A549 (cell line): ENCODE data around the gene ZSCAN18. TPM values are rescaled to one million over a fixed set of nuclear protein-coding genes. Genes with fewer than 3 reads are reported as not detected.

ENCODE experiments used
- ATAC-seq, 2 experiments: fragments of 200-7000 bp in 1 of 2; fragments of >200 bp in 1 of 2; cut with Nextera tagmentation in 1 of 2; cut with Tn5 transposase in 1 of 2; 3 replicates each; pipeline versions ENCODE4 v1.8.0 to v1.9.1; 2018 to 2020; ENCODE audit warnings: mild to moderate bottlenecking in 1 of 2, moderate library complexity in 1 of 2
- CTCF ChIA-PET: fragments of 300-600 bp; sonication (Branson Sonifier 250); formaldehyde crosslinking; extraction: SDS; loops from one replicate; lab custom pipeline; 2021; ENCODE audit warnings: antibody characterized with exemption, inconsistent platforms; lab: Yijun Ruan, JAX
- POLR2A ChIA-PET: fragments of 350-600 bp; formaldehyde crosslinking; extraction: SDS; loops from one replicate; lab custom pipeline; 2021; ENCODE audit warnings: antibody characterized with exemption, inconsistent platforms; lab: Yijun Ruan, JAX
- DNase-seq, 2 experiments: peaks; one replicate each; pipeline versions ENCODE4 v3.0.0 to v3.0.0-alpha.2; 2011 to 2016; ENCODE audit warnings: low read depth in 1 of 2, low spot score in 1 of 2
- FAIRE-seq: peaks from 2 replicates; lab custom pipeline; 2011; peaks lifted over from hg19 to GRCh38; lab: Jason Lieb, UNC
- H3K27ac ChIP-seq, 2 experiments: fragments of >200 bp; sonication (Bioruptor Twin); formaldehyde crosslinking; 3 replicates each; pipeline ENCODE4 v1.5.1; 2016 to 2017
- H3K4me1 ChIP-seq: fragments of >200 bp; sonication (Bioruptor Twin); formaldehyde crosslinking; 3 replicates; pipeline ENCODE4 v1.6.1; 2016
- H3K4me2 ChIP-seq: fragments of >200 bp; sonication (Bioruptor Twin); formaldehyde crosslinking; 3 replicates; pipeline ENCODE4 v1.6.1; 2016
- H3K4me3 ChIP-seq: fragments of >200 bp; sonication (Bioruptor Twin); formaldehyde crosslinking; 3 replicates; pipeline ENCODE4 v1.5.1; 2016
- H3K9me3 ChIP-seq: fragments of >200 bp; sonication (Bioruptor Twin); formaldehyde crosslinking; 3 replicates; pipeline ENCODE4 v1.6.1; 2016
- CBX2 ChIP-seq: fragments of 200-600 bp; sonication (generic); IDR thresholded peaks from 2 replicates; pipeline ENCODE4 v1.6.1; 2016; ENCODE audit warnings: low read depth, mild to moderate bottlenecking, borderline replicate concordance
- CBX8 ChIP-seq: fragments of 200-600 bp; sonication (generic); IDR thresholded peaks from 2 replicates; pipeline ENCODE4 v1.6.1; 2016
- CTCF ChIP-seq: fragments of >200 bp; sonication (Bioruptor Twin); formaldehyde crosslinking; IDR thresholded peaks from 3 replicates; pipeline ENCODE4 v1.5.1; 2016
- EHF ChIP-seq: fragments of 250-450 bp; sonication (Bioruptor Pico); IDR thresholded peaks from 2 replicates; pipeline ENCODE4 v1.5.0; 2020; ENCODE audit warnings: mild to moderate bottlenecking
- EP300 ChIP-seq, 2 experiments: fragments of >200 bp; sonication (Bioruptor Twin); formaldehyde crosslinking; IDR thresholded peaks; 2 replicates in 1 of 2; 3 replicates in 1 of 2; pipeline ENCODE4 v1.6.1; 2016 to 2017
- FOSL2 ChIP-seq, 2 experiments: fragments of 450-650 bp in 1 of 2; fragments of >200 bp in 1 of 2; sonication (Bioruptor Twin) in 1 of 2; formaldehyde crosslinking; IDR thresholded peaks; 2 replicates each; pipeline versions ENCODE4 v1.5.0 to v1.6.1; 2016 to 2020; ENCODE audit warnings: mild to moderate bottlenecking in 1 of 2, moderate library complexity in 1 of 2
- FOXS1 ChIP-seq: fragments of 250-450 bp; sonication (Bioruptor Pico); IDR thresholded peaks from 2 replicates; pipeline ENCODE4 v1.5.0; 2020; ENCODE audit warnings: mild to moderate bottlenecking, moderate library complexity
- HOXA7 ChIP-seq: fragments of 250-450 bp; sonication (Bioruptor Pico); IDR thresholded peaks from 2 replicates; pipeline ENCODE4 v1.5.0; 2020; ENCODE audit warnings: mild to moderate bottlenecking, moderate library complexity
- HOXB5 ChIP-seq: fragments of 250-450 bp; sonication (Bioruptor Pico); IDR thresholded peaks from 2 replicates; pipeline ENCODE4 v1.5.0; 2020; ENCODE audit warnings: mild to moderate bottlenecking, moderate library complexity
- JUNB ChIP-seq: fragments of >200 bp; sonication (Bioruptor Twin); formaldehyde crosslinking; IDR thresholded peaks from 2 replicates; pipeline ENCODE4 v1.6.1; 2016
- KDM1A ChIP-seq: fragments of 200-600 bp; sonication (generic); IDR thresholded peaks from 2 replicates; pipeline ENCODE4 v1.6.1; 2016; ENCODE audit warnings: low read depth, mild to moderate bottlenecking
- KDM5A ChIP-seq: fragments of 200-600 bp; sonication (generic); IDR thresholded peaks from 2 replicates; pipeline ENCODE4 v1.6.1; 2016; ENCODE audit warnings: antibody characterized with exemption, mild to moderate bottlenecking
- MAFK ChIP-seq: fragments of 450-650 bp; IDR thresholded peaks from 2 replicates; pipeline ENCODE4 v1.6.1; 2014; ENCODE audit not compliant: partially characterized antibody
- MAX ChIP-seq: IDR thresholded peaks from 2 replicates; pipeline ENCODE4 v1.6.1; 2012
- MYC ChIP-seq: IDR thresholded peaks from 2 replicates; pipeline ENCODE4 v1.6.1; 2012; ENCODE audit warnings: mild to moderate bottlenecking, inconsistent platforms, low read length, improper control_type of control experiment, borderline replicate concordance
- PBX3 ChIP-seq: IDR thresholded peaks from 2 replicates; pipeline ENCODE4 v1.6.1; 2012
- PHF8 ChIP-seq: fragments of 200-600 bp; sonication (generic); IDR thresholded peaks from 2 replicates; pipeline ENCODE4 v1.6.1; 2016; ENCODE audit warnings: low read depth, mild to moderate bottlenecking, antibody characterized with exemption, moderate library complexity, borderline replicate concordance
- POLR2A ChIP-seq: IDR thresholded peaks from 2 replicates; pipeline ENCODE4 v1.6.1; 2012; ENCODE audit warnings: mild to moderate bottlenecking, low read length
- POLR2AphosphoS2 ChIP-seq: conservative IDR thresholded peaks from 2 replicates; pipeline ENCODE4 v1.6.1; 2012; ENCODE audit warnings: low read length, improper control_type of control experiment, inconsistent platforms
- RAD21 ChIP-seq, 2 experiments: fragments of >200 bp in 1 of 2; sonication (Bioruptor Twin) in 1 of 2; formaldehyde crosslinking in 1 of 2; IDR thresholded peaks in 1 of 2; conservative IDR thresholded peaks in 1 of 2; 2 replicates in 1 of 2; 3 replicates in 1 of 2; pipeline ENCODE4 v1.6.1; 2012 to 2018; ENCODE audit warnings: inconsistent platforms in 1 of 2
- RARB ChIP-seq: fragments of 250-450 bp; sonication (Bioruptor Pico); IDR thresholded peaks from 2 replicates; pipeline ENCODE4 v1.8.0; 2021; ENCODE audit warnings: mild to moderate bottlenecking, moderate library complexity
- RFX5 ChIP-seq: fragments of 450-650 bp; IDR thresholded peaks from 2 replicates; pipeline ENCODE4 v1.7.1; 2014; ENCODE audit warnings: antibody characterized with exemption, mild to moderate bottlenecking, moderate library complexity
- RNF2 ChIP-seq: fragments of 200-600 bp; sonication (generic); IDR thresholded peaks from 2 replicates; pipeline ENCODE4 v1.6.1; 2016; ENCODE audit warnings: low read depth, mild to moderate bottlenecking, antibody characterized with exemption, moderate library complexity, borderline replicate concordance
- USF2 ChIP-seq: fragments of 450-650 bp; IDR thresholded peaks from 2 replicates; pipeline ENCODE4 v1.6.1; 2014; ENCODE audit warnings: antibody characterized with exemption
- ZFP36 ChIP-seq: fragments of 450-650 bp; IDR thresholded peaks from 2 replicates; pipeline ENCODE4 v1.6.1; 2014; ENCODE audit warnings: borderline replicate concordance; ENCODE audit not compliant: partially characterized antibody
- ZSCAN20 ChIP-seq: fragments of 250-450 bp; sonication (Bioruptor Pico); IDR thresholded peaks from 2 replicates; pipeline ENCODE4 v1.8.0; 2022; ENCODE audit warnings: mild to moderate bottlenecking, moderate library complexity
- WGBS: methylation state at CpG from one replicate; pipeline ENCODE4 v1.1.6; 2017; ENCODE audit errors: missing lambda C conversion rate; 5-methylcytosine and 5-hydroxymethylcytosine counted together
- polyA plus RNA-seq, 4 experiments: library from polyadenylated mRNA; depleted of rRNA in 3 of 4; stranded (reverse); fragments of >200 nt; fragmentation: RNase III in 1 of 4; extraction: RNeasy Plus Mini Kit Qiagen cat#74134 plus additional on column Dnase treatment in 1 of 4; gene quantifications; 2 replicates in 3 of 4; 3 replicates in 1 of 4; pipeline ENCODE4 v1.2.3, GENCODE V29; 2011 to 2017

Gene ZSCAN18
- polyA plus RNA-seq, 2 of the 4 experiments (the other 2 are of a cell fraction), result 2.3 to 2.9 TPM

- POLR2A ChIA-PET, result no interaction called here
- ATAC-seq (no peak), FAIRE-seq (no peak), DNase-seq (no peak)
- Histone ChIP-seq H3K27ac (no peak overlapping the region), H3K9me3 (peaks cover 86% of the 10 kb centered on the region), H3K4me3 (no peak overlapping the region), H3K4me1 (no peaks in the 10 kb centered on the region), H3K4me2 (no peak overlapping the region)
- CTCF ChIA-PET, result interaction anchor here (0.6 kb wide), 1 partner anchor 498 kb away, joined by 3 read pairs; no protein-coding TSS in a partner anchor
- TF ChIP-seq CBX2, result no peak
- TF ChIP-seq ZSCAN20 (CRISPR knock-in tag), result no peak
- WGBS, result 41% methylated on average over 10 of the region's 10 CpGs
Observed at GRCh38 chr19:58095328-58095727, 2.7 kb downstream of the ZSCAN18 start.

GRCh38 chr19:58093071-58093470, 5.0 kb downstream of the ZSCAN18 start:
- Histone ChIP-seq H3K9me3 (peaks cover 81% of the 10 kb centered on the region), H3K4me1 (no peaks in the 10 kb centered on the region), H3K4me3 (no peak overlapping the region)
- FAIRE-seq (no peak), DNase-seq (no peak)
- WGBS, result 33% methylated on average over 6 of the region's 7 CpGs
- CTCF ChIA-PET, result no interaction called here
- POLR2A ChIA-PET, result interaction anchor here (0.6 kb wide), 2 partner anchors 91 to 108 kb away, joined by 4 to 5 read pairs; no protein-coding TSS in a partner anchor
- TF ChIP-seq POLR2A (no peak), RAD21 (conservative IDR thresholded peaks at IDR 0.05 in 1 of 2, IDR thresholded peaks at IDR 0.05 in 1 of 2) (no peak), RNF2 (no peak), HOXB5 (CRISPR knock-in tag) (no peak), POLR2AphosphoS2 (no peak), MYC (no peak), HOXA7 (CRISPR knock-in tag) (no peak), FOXS1 (CRISPR knock-in tag) (no peak), RFX5 (no peak), RARB (CRISPR knock-in tag) (no peak), FOSL2 (IDR thresholded peaks at IDR 0.05) (no peak), FOSL2 (CRISPR knock-in tag; IDR thresholded peaks at IDR 0.05) (no peak), EP300 (IDR thresholded peaks at IDR 0.05) (no peak), PBX3 (no peak), USF2 (no peak), MAFK (no peak), MAX (no peak), KDM1A (no peak)
- TF ChIP-seq, all 56 proteins: peak for 0
- ATAC-seq, result no peak
- Histone ChIP-seq H3K27ac (no peak overlapping the region), H3K4me2 (no peak overlapping the region)

GRCh38 chr19:58091251-58091995, 6.6 kb downstream of the ZSCAN18 start:
- no peak overlapping the region for H3K4me3 ChIP-seq
- ATAC-seq, result no peak; a peak in 1 of 6 replicates
- CTCF ChIA-PET, result interaction anchor here (0.6 to 1.6 kb wide), 2 partner anchors 8 to 126 kb away, joined by 4 read pairs; no protein-coding TSS in a partner anchor
- TF ChIP-seq HOXA7 (CRISPR knock-in tag), result no peak
- no peak for TF ChIP-seq RNF2
- TF ChIP-seq CTCF, result no peak
- no peak for TF ChIP-seq ZSCAN20 (CRISPR knock-in tag)
- TF ChIP-seq ZFP36, result no peak
- TF ChIP-seq CBX8, result no peak
- no peak for TF ChIP-seq KDM5A
- TF ChIP-seq JUNB, result no peak
- no peak for TF ChIP-seq FOXS1 (CRISPR knock-in tag)
- TF ChIP-seq EHF, result no peak
- no peak for TF ChIP-seq PHF8
- TF ChIP-seq, all 56 proteins: peak for 0
- Histone ChIP-seq H3K4me2 (no peak overlapping the region), H3K27ac (no peak overlapping the region), H3K4me1 (no peaks in the 10 kb centered on the region), H3K9me3 (peaks cover 81% of the 10 kb centered on the region)
- POLR2A ChIA-PET, result no interaction called here
- no peak for FAIRE-seq
- DNase-seq, result no peak
- WGBS, result 19% methylated on average over 11 of the region's 11 CpGs
